ENCODE measurements around the gene NAGA. TPM values are rescaled to one million over a fixed set of nuclear protein-coding genes. Genes with fewer than 3 reads are reported as not detected.

The NAGA gene
- total and polyA plus RNA-seq, 9 of the 15 experiments (the other 6 are each of a cell fraction or from before 2014, with no cell fraction given): 6.5 to 20.6 (median 17.4) TPM

DNA sequence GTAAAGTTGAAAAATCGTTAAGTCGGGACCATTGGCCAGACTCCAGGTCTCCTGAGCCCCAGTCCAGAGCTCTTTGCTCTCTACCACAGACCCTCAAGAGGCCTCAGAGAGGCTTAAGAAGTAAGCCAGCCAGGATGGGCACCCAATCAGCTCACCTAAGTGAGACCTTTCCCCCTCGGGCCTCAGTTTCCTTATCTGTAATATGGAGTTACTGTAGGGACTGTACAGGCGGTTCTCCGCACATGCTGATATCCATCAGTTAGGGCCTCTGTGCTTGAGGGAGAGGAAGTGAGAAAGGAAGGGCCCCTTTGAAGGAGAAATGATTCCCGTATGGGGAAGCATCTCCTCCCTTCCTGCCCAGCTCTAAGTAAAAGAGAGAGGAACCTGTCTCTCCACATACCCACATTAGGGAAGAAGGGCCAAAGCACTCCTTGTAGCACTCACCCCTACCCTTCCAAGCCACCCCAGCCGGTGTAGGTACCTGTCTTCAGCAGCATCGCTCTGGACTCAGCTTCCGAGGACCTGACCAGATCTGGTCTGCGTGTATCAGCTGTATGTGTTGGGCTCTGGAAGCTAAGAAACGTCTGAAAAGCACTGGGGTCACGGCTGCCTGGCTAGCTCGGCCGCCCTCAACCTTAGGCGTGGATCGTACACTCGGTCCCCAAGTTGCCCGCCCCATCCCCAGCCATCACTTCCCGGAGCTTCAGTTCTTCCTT is 653 bp downstream of the NAGA start (continued):
- TF ChIP-seq SAP30 (IDR thresholded peaks at IDR 0.05; ENCODE audit: borderline replicate concordance, insufficient read depth, low read depth, low read length, poor library complexity, severe bottlenecking): no peak
- no peak for TF ChIP-seq SLC30A9 (CRISPR knock-in tag; IDR thresholded peaks at IDR 0.05)
- no peak for TF ChIP-seq SIN3A (IDR thresholded peaks at IDR 0.05; ENCODE audit: borderline replicate concordance in 2 of 2, control insufficient read depth in 1 of 2, low read depth in 2 of 2, low read length in 2 of 2)
- peak; percentile 14; the same call in 1 of the 2 replicates for TF ChIP-seq MXI1 (IDR thresholded peaks at IDR 0.05; ENCODE audit: low read depth, low read length)
- TF ChIP-seq PRPF4 (IDR thresholded peaks at IDR 0.05; ENCODE audit: insufficient read depth, low read depth, low read length, poor library complexity, severe bottlenecking): no peak
- TF ChIP-seq RBM17 (IDR thresholded peaks at IDR 0.05; ENCODE audit: borderline replicate concordance, low read depth, low read length): no peak
- peak; percentile 81; the same call in 1 of the 2 replicates for TF ChIP-seq SPI1 (IDR thresholded peaks at IDR 0.05; ENCODE audit: borderline replicate concordance, low read depth, low read length)
- TF ChIP-seq, protein P1, sequence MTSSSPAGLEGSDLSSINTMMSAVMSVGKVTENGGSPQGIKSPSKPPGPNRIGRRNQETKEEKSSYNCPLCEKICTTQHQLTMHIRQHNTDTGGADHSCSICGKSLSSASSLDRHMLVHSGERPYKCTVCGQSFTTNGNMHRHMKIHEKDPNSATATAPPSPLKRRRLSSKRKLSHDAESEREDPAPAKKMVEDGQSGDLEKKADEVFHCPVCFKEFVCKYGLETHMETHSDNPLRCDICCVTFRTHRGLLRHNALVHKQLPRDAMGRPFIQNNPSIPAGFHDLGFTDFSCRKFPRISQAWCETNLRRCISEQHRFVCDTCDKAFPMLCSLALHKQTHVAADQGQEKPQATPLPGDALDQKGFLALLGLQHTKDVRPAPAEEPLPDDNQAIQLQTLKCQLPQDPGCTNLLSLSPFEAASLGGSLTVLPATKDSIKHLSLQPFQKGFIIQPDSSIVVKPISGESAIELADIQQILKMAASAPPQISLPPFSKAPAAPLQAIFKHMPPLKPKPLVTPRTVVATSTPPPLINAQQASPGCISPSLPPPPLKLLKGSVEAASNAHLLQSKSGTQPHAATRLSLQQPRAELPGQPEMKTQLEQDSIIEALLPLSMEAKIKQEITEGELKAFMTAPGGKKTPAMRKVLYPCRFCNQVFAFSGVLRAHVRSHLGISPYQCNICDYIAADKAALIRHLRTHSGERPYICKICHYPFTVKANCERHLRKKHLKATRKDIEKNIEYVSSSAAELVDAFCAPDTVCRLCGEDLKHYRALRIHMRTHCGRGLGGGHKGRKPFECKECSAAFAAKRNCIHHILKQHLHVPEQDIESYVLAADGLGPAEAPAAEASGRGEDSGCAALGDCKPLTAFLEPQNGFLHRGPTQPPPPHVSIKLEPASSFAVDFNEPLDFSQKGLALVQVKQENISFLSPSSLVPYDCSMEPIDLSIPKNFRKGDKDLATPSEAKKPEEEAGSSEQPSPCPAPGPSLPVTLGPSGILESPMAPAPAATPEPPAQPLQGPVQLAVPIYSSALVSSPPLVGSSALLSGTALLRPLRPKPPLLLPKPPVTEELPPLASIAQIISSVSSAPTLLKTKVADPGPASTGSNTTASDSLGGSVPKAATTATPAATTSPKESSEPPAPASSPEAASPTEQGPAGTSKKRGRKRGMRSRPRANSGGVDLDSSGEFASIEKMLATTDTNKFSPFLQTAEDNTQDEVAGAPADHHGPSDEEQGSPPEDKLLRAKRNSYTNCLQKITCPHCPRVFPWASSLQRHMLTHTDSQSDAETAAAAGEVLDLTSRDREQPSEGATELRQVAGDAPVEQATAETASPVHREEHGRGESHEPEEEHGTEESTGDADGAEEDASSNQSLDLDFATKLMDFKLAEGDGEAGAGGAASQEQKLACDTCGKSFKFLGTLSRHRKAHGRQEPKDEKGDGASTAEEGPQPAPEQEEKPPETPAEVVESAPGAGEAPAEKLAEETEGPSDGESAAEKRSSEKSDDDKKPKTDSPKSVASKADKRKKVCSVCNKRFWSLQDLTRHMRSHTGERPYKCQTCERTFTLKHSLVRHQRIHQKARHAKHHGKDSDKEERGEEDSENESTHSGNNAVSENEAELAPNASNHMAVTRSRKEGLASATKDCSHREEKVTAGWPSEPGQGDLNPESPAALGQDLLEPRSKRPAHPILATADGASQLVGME (CRISPR knock-in tag; IDR thresholded peaks at IDR 0.05): 0 out of 2 replicates have a peak, but pooled peaks have one; percentile 8
- TF ChIP-seq CBX1 (IDR thresholded peaks at IDR 0.05; ENCODE audit: low read depth): no peak
- no peak for TF ChIP-seq CHD2 (IDR thresholded peaks at IDR 0.05; ENCODE audit: low read depth, low read length)
- no peak for TF ChIP-seq SP2 (IDR thresholded peaks at IDR 0.05; ENCODE audit: extremely low read depth, low read depth, low read length, poor library complexity, severe bottlenecking)
- TF ChIP-seq, protein P2, sequence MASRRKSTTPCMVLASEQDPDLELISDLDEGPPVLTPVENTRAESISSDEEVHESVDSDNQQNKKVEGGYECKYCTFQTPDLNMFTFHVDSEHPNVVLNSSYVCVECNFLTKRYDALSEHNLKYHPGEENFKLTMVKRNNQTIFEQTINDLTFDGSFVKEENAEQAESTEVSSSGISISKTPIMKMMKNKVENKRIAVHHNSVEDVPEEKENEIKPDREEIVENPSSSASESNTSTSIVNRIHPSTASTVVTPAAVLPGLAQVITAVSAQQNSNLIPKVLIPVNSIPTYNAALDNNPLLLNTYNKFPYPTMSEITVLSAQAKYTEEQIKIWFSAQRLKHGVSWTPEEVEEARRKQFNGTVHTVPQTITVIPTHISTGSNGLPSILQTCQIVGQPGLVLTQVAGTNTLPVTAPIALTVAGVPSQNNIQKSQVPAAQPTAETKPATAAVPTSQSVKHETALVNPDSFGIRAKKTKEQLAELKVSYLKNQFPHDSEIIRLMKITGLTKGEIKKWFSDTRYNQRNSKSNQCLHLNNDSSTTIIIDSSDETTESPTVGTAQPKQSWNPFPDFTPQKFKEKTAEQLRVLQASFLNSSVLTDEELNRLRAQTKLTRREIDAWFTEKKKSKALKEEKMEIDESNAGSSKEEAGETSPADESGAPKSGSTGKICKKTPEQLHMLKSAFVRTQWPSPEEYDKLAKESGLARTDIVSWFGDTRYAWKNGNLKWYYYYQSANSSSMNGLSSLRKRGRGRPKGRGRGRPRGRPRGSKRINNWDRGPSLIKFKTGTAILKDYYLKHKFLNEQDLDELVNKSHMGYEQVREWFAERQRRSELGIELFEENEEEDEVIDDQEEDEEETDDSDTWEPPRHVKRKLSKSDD (conservative IDR thresholded peaks at IDR 0.05; ENCODE audit: low read length): no peak
- TF ChIP-seq ZNF695 (CRISPR knock-in tag; IDR thresholded peaks at IDR 0.05): no peak
- TF ChIP-seq BCOR (IDR thresholded peaks at IDR 0.05): 0 out of 2 replicates have a peak, but pooled peaks have one; percentile 40
- TF ChIP-seq, protein P3, sequence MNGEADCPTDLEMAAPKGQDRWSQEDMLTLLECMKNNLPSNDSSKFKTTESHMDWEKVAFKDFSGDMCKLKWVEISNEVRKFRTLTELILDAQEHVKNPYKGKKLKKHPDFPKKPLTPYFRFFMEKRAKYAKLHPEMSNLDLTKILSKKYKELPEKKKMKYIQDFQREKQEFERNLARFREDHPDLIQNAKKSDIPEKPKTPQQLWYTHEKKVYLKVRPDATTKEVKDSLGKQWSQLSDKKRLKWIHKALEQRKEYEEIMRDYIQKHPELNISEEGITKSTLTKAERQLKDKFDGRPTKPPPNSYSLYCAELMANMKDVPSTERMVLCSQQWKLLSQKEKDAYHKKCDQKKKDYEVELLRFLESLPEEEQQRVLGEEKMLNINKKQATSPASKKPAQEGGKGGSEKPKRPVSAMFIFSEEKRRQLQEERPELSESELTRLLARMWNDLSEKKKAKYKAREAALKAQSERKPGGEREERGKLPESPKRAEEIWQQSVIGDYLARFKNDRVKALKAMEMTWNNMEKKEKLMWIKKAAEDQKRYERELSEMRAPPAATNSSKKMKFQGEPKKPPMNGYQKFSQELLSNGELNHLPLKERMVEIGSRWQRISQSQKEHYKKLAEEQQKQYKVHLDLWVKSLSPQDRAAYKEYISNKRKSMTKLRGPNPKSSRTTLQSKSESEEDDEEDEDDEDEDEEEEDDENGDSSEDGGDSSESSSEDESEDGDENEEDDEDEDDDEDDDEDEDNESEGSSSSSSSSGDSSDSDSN (IDR thresholded peaks at IDR 0.05; ENCODE audit: borderline replicate concordance in 1 of 2, low read depth in 2 of 2, low read length in 2 of 2): 0 out of 4 replicates have a peak, but pooled peaks of 1 of the 2 experiments have one; percentile 11

Data from K562 (cell line).